NT2/D1 (cell line): Measurements from ENCODE around the gene PMPCA.

Experiments
- SUZ12 ChIP-seq: IDR thresholded peaks from 2 replicates; pipeline ENCODE4 v1.6.1; 2011; ENCODE audit not compliant: insufficient read length, insufficient read depth; ENCODE audit errors: extremely low read depth
- YY1 ChIP-seq: IDR thresholded peaks from 2 replicates; pipeline ENCODE4 v1.6.1; 2011; ENCODE audit not compliant: insufficient read length, insufficient read depth

DNA sequence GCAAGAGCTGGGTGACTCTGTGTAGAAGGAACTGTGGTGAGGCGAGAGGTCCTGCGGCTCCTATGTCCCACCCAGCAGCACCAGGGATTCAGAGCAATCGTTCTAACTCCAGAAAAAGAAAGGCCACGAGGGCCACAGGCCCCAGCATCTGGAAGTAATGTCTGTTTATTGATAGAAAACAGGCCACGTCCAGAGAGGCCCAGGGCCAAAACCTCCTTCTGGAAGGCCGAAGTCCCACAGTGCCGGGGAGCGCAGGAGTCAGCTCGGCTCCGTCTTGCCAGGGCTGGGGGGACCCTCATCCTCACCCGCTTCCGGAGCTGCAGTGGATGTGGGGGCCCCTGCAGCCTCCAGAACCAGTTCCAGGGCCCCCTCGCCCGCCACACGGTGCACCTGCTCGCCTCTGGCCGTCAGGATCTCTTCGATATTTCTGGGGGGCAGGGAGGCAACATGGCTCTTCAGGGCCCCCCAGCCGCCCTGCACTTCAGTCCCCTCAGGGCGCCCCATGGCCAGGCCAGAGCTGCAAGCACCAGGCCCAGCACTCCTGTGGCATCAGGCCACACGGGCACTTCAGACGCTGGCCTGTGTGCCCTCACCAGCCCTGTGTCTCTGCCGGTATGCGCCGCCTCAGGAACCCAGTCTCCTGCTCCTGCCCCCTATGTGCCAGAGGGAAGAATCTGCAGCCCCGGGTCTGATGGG, 48.6 kb upstream of the PMPCA start:
- TF ChIP-seq YY1 (no peak), SUZ12 (no peak)
